MCF 10A (cell line): Measurements from ENCODE around the gene PAQR4. TPM values are rescaled to one million over a fixed set of nuclear protein-coding genes. Genes with fewer than 3 reads are reported as not detected.

Experiments
- BruUV-seq: library from RNA; stranded (reverse); fragments of 400-500 nt; replicated peaks from 2 replicates; lab custom pipeline; 2021; lab: Mats Ljungman, UMichigan
- CTCF ChIA-PET: fragments of 300-600 bp; sonication (Branson Sonifier 250); formaldehyde crosslinking; extraction: SDS; loops from one replicate; lab custom pipeline; 2021; ENCODE audit warnings: antibody characterized with exemption, inconsistent platforms; lab: Yijun Ruan, JAX
- POLR2A ChIA-PET: fragments of 300-600, 350-650 bp; sonication (Branson Sonifier 250); formaldehyde crosslinking; extraction: SDS; loops from one replicate; lab custom pipeline; 2020; ENCODE audit warnings: antibody characterized with exemption, inconsistent platforms; lab: Yijun Ruan, JAX
- DNase-seq: peaks from one replicate; pipeline ENCODE4 v3.0.0-alpha.2; 2018; ENCODE audit not compliant: unreplicated experiment
- H3K27ac Mint-ChIP-seq: one replicate; pipeline ENCODE4 v1.8.0; 2022; ENCODE audit warnings: mild to moderate bottlenecking, low read depth, mixed read lengths; ENCODE audit not compliant: unreplicated experiment
- H3K27me3 Mint-ChIP-seq: one replicate; pipeline ENCODE4 v1.8.0; 2022; ENCODE audit warnings: mixed read lengths; ENCODE audit not compliant: insufficient read depth, unreplicated experiment
- H3K36me3 Mint-ChIP-seq: one replicate; pipeline ENCODE4 v1.8.0; 2022; ENCODE audit warnings: mild to moderate bottlenecking, moderate library complexity, mixed read lengths; ENCODE audit not compliant: insufficient read depth, unreplicated experiment
- H3K4me1 Mint-ChIP-seq: one replicate; pipeline ENCODE4 v1.8.0; 2022; ENCODE audit warnings: mixed read lengths; ENCODE audit not compliant: insufficient read depth, unreplicated experiment
- H3K4me3 Mint-ChIP-seq: one replicate; pipeline ENCODE4 v1.8.0; 2022; ENCODE audit warnings: mild to moderate bottlenecking, moderate library complexity, mixed read lengths; ENCODE audit not compliant: unreplicated experiment
- H3K9me3 Mint-ChIP-seq: one replicate; pipeline ENCODE4 v1.8.0; 2022; ENCODE audit warnings: mixed read lengths; ENCODE audit not compliant: unreplicated experiment
- intact Hi-C: fragments of 100-400 bp; cut with micrococcal nuclease; formaldehyde crosslinking; loops from 2 replicates; pipeline ENCODE4 v1.14.1; 2022
- total RNA-seq: library from RNA; stranded (reverse); gene quantifications from 2 replicates; pipeline ENCODE4 v1.2.3, GENCODE V29; 2022
- TF ChIP-seq, protein P1 (sequence below): fragments of 200-600 bp; IDR thresholded peaks from one replicate; pipeline ENCODE4 v1.8.0; 2022; ENCODE audit warnings: antibody characterized with exemption, mild to moderate bottlenecking; ENCODE audit not compliant: unreplicated experiment

The PAQR4 gene
- total RNA-seq, 1 experiment from 2014 or later, result 7.9 TPM

DNA sequence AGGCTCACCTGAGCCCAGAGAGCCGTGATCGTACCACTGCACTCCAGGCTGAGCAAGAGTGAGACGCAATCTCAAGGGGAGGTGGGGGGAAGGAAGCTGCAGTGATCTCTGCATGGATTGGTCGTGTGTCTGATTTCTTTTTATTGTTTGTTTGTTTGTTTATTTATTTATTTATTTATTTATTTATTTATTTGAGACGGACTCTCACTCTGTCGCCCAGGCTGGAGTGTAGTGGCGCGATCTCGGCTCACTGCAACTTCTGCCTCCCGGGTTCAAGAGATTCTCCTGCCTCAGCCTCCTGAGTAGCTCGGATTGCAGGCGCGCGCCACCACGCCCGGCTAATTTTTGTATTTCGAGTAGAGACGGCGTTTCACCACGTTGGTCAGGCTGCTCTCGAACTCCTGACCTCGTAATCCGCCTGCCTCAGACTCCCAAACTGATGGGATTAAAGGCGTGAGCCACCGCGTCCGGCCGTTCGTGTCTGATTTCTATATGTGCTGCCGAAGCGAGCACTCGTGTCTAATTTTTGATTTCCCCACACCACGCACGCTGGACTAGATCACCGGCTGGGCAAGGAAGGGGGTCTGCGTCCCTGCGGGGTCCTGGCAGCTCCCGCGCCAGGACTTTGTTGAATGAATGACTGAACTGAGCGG lies 50.6 kb downstream of the PAQR4 start:
- peaks cover 23% of the 10 kb centered on the region for H3K4me1 Mint-ChIP-seq
- no peak for DNase-seq
- peak overlapping the region; percentile 82 for H3K4me3 Mint-ChIP-seq
- TF ChIP-seq, protein P1, sequence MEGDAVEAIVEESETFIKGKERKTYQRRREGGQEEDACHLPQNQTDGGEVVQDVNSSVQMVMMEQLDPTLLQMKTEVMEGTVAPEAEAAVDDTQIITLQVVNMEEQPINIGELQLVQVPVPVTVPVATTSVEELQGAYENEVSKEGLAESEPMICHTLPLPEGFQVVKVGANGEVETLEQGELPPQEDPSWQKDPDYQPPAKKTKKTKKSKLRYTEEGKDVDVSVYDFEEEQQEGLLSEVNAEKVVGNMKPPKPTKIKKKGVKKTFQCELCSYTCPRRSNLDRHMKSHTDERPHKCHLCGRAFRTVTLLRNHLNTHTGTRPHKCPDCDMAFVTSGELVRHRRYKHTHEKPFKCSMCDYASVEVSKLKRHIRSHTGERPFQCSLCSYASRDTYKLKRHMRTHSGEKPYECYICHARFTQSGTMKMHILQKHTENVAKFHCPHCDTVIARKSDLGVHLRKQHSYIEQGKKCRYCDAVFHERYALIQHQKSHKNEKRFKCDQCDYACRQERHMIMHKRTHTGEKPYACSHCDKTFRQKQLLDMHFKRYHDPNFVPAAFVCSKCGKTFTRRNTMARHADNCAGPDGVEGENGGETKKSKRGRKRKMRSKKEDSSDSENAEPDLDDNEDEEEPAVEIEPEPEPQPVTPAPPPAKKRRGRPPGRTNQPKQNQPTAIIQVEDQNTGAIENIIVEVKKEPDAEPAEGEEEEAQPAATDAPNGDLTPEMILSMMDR, result no peak
- H3K27ac Mint-ChIP-seq, result peak overlapping the region; percentile 94
- H3K36me3 Mint-ChIP-seq, result peaks cover 28% of the 10 kb centered on the region
- no TSS peak for BruUV-seq
- ChIA-PET CTCF (interaction anchor here (0.6 to 5.1 kb wide), 9 partner anchors 10 to 106 kb away, joined by 3 to 28 read pairs (median 3); no protein-coding TSS in a partner anchor), POLR2A (interaction anchor here (0.5 to 5.0 kb wide), 21 partner anchors 8 to 1358 kb away, joined by 3 to 41 read pairs (median 6); partner anchors contain the start of genes BICDL2, FLYWCH1, PAQR4 and PKMYT1)
- no peaks in the 10 kb centered on the region for H3K27me3 Mint-ChIP-seq
- H3K9me3 Mint-ChIP-seq, result no peaks in the 10 kb centered on the region
- intact Hi-C loops, result loop anchor here (1.0 kb wide), 2 partner anchors 15 to 36 kb away; no protein-coding TSS in a partner anchor

DNA sequence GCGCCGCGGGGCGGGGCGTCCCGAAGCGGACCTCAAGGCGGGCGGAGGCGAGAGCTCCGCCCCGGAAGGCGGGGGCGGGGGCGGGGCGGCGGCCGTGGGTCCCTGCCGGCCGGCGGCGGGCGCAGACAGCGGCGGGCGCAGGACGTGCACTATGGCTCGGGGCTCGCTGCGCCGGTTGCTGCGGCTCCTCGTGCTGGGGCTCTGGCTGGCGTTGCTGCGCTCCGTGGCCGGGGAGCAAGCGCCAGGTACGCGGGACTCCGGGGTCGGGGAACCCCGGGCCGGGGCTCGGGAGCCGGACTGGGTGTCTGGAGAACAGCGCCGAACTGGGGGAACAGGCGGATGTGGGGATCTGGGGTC lies 51.1 kb downstream of the PAQR4 start, which contains the start of gene TNFRSF12A:
TSS of gene TNFRSF12A (plus strand) at position 122 of the 357 bp plus-strand sequence. CDS start at position 152, 30 bp downstream.
- POLR2A ChIA-PET, result interaction anchor here (0.5 to 5.0 kb wide), 22 partner anchors 8 to 1358 kb away, joined by 3 to 41 read pairs (median 6); partner anchors contain the start of genes BICDL2, FLYWCH1, PAQR4 and PKMYT1

DNA sequence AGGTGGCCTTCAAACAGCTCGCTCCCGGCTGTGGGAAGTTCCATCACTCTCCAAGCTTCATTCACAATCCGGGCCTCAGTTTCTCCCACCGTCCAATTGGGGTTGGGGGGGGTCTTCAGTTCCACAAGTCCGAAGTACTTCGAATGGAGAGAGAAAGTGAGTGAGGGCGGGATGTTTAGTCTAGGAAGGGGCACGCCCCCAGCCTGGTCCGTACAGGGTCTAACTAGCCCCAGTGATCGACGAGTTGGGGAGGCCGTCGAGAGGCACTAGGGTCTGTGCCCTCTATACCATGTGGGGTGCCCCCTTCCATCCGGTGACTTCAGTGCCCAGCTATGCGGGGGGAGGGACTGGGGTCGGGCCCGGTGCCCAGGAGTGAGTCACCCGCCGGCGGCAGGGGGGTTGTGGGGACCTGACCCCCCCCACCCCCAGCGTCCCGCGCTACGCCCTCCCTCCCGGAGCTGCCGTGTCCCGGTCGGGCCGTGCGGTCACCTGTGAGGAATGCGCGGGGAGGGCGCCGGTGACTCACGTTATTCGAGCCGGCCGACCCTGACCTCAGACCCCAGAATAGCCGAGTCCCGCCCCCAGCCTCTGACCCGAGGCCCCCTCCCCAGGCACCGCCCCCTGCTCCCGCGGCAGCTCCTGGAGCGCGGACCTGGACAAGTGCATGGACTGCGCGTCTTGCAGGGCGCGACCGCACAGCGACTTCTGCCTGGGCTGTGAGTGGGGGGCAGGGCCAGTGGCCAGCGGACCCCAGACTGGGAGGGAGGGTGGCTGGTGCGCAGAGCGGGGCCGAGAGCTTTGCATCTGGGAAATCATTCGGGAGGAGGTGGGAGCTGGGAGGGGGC lies 51.7 kb downstream of the PAQR4 start:
- H3K9me3 Mint-ChIP-seq, result no peaks in the 10 kb centered on the region

More for the DNA sequence above, 51.1 kb downstream of the PAQR4 start, which contains the start of gene TNFRSF12A:
- TF ChIP-seq, protein P1, result no peak
- BruUV-seq, result TSS peak; percentile 31
- intact Hi-C loops, result loop anchor here (1.0 kb wide), 2 partner anchors 16 to 37 kb away; no protein-coding TSS in a partner anchor
- CTCF ChIA-PET, result interaction anchor here (0.7 to 5.1 kb wide), 5 partner anchors 10 to 48 kb away, joined by 3 to 28 read pairs (median 4); no protein-coding TSS in a partner anchor
- Mint-ChIP-seq H3K9me3 (no peaks in the 10 kb centered on the region), H3K27me3 (no peaks in the 10 kb centered on the region), H3K36me3 (peaks cover 28% of the 10 kb centered on the region), H3K27ac (peak within 1 kb of the TSS; percentile 94), H3K4me1 (peaks cover 23% of the 10 kb centered on the region), H3K4me3 (peak within 1 kb of the TSS; percentile 82)
- peak; percentile 80 for DNase-seq

More for the DNA sequence above, 51.7 kb downstream of the PAQR4 start:
- H3K36me3 Mint-ChIP-seq, result peaks cover 30% of the 10 kb centered on the region
- peak overlapping the region; percentile 94 for H3K27ac Mint-ChIP-seq
- peak overlapping the region; percentile 82 for H3K4me3 Mint-ChIP-seq
- intact Hi-C loops, result loop anchor here (1.0 kb wide), 2 partner anchors 17 to 38 kb away; no protein-coding TSS in a partner anchor
- POLR2A ChIA-PET, result interaction anchor here (0.5 to 5.0 kb wide), 30 partner anchors 7 to 1357 kb away, joined by 3 to 41 read pairs (median 5); partner anchors contain the start of genes BICDL2, FLYWCH1, PAQR4 and PKMYT1
- peaks cover 23% of the 10 kb centered on the region for H3K4me1 Mint-ChIP-seq
- peak; percentile 91 for DNase-seq
- CTCF ChIA-PET, result interaction anchor here (0.6 to 5.1 kb wide), 7 partner anchors 11 to 1298 kb away, joined by 3 to 28 read pairs (median 4); no protein-coding TSS in a partner anchor
- TF ChIP-seq, protein P1, result no peak
- BruUV-seq, result no TSS peak
- no peaks in the 10 kb centered on the region for H3K27me3 Mint-ChIP-seq
